ENCODE results near the gene FANCD2.
"Not testable (repeated sequence)": the region's sequence is repeated elsewhere in the genome, so short reads cannot be mapped to it uniquely, and the experiment has no call there.

FANCD2 gene

GRCh38 chr3:10090179-10090578 is 63.9 kb downstream of the FANCD2 start:
- TF ChIP-seq JUND (IDR thresholded peaks at IDR 0.05; ENCODE audit: low read depth): no peak
- no peak for DNase-seq (ENCODE audit: low read depth in 1 of 2, low spot score in 1 of 2)
- in situ Hi-C loops (cut with HindIII; ENCODE audit: low pct_unique_long_range_greater_than_20kb, low sequenced_read_pairs): no loop called here

- in situ Hi-C loops (cut with HindIII; ENCODE audit: low pct_unique_long_range_greater_than_20kb, low sequenced_read_pairs): not testable (repeated sequence)
These were observed 64.5 kb downstream of the FANCD2 start for GRCh38 chr3:10090774-10091173.

GRCh38 chr3:10091387-10091786 is 65.2 kb downstream of the FANCD2 start:
- DNase-seq (ENCODE audit: low read depth in 1 of 2, low spot score in 1 of 2); in situ Hi-C loops (cut with HindIII; ENCODE audit: low pct_unique_long_range_greater_than_20kb, low sequenced_read_pairs): not testable (repeated sequence)

More at GRCh38 chr3:10090774-10091173, 64.5 kb downstream of the FANCD2 start:
- not testable (repeated sequence) for DNase-seq (ENCODE audit: low read depth in 1 of 2, low spot score in 1 of 2)

GRCh38 chr3:10093678-10094077 is 67.4 kb downstream of the FANCD2 start:
- no peak for DNase-seq (ENCODE audit: low read depth in 1 of 2, low spot score in 1 of 2)
- in situ Hi-C loops (cut with HindIII; ENCODE audit: low pct_unique_long_range_greater_than_20kb, low sequenced_read_pairs): no loop called here

GRCh38 chr3:10099041-10099440 is 72.8 kb downstream of the FANCD2 start:
- no peak for DNase-seq (ENCODE audit: low read depth in 1 of 2, low spot score in 1 of 2)
- in situ Hi-C loops (cut with HindIII; ENCODE audit: low pct_unique_long_range_greater_than_20kb, low sequenced_read_pairs): no loop called here
- TF ChIP-seq JUND (IDR thresholded peaks at IDR 0.05; ENCODE audit: low read depth): no peak

More at GRCh38 chr3:10093678-10094077, 67.4 kb downstream of the FANCD2 start:
- TF ChIP-seq JUND (IDR thresholded peaks at IDR 0.05; ENCODE audit: low read depth): no peak

GRCh38 chr3:10106919-10107318 is 80.7 kb downstream of the FANCD2 start:
- TF ChIP-seq JUND (IDR thresholded peaks at IDR 0.05; ENCODE audit: low read depth): no peak
- no peak for DNase-seq (ENCODE audit: low read depth in 1 of 2, low spot score in 1 of 2)
- in situ Hi-C loops (cut with HindIII; ENCODE audit: low pct_unique_long_range_greater_than_20kb, low sequenced_read_pairs): no loop called here

GRCh38 chr3:10108091-10108490 is 81.9 kb downstream of the FANCD2 start, which contains the start of gene FANCD2OS:
FANCD2OS (minus strand) TSS chr3:10108255; CDS start chr3:10104774, 3,481 bp downstream.
- TF ChIP-seq JUND (IDR thresholded peaks at IDR 0.05; ENCODE audit: low read depth): no peak
- DNase-seq (ENCODE audit: low read depth in 1 of 2, low spot score in 1 of 2): no peak
- in situ Hi-C loops (cut with HindIII; ENCODE audit: low pct_unique_long_range_greater_than_20kb, low sequenced_read_pairs): no loop called here

- in situ Hi-C loops (cut with HindIII; ENCODE audit: low pct_unique_long_range_greater_than_20kb, low sequenced_read_pairs): no loop called here
- peak; percentile 95 to 98 for DNase-seq (ENCODE audit: low read depth in 1 of 2, low spot score in 1 of 2)
- TF ChIP-seq JUND (IDR thresholded peaks at IDR 0.05; ENCODE audit: low read depth): no peak
These were observed 89.3 kb downstream of the FANCD2 start, which contains the start of gene BRK1 for GRCh38 chr3:10115326-10116137. BRK1 (plus strand) TSS chr3:10115675; CDS start chr3:10115702, 27 bp downstream.

GRCh38 chr3:10116138-10116460 is 89.9 kb downstream of the FANCD2 start:
- DNase-seq (ENCODE audit: low read depth in 1 of 2, low spot score in 1 of 2): no peak
- in situ Hi-C loops (cut with HindIII; ENCODE audit: low pct_unique_long_range_greater_than_20kb, low sequenced_read_pairs): no loop called here
- TF ChIP-seq JUND (IDR thresholded peaks at IDR 0.05; ENCODE audit: low read depth): no peak

- no peak for DNase-seq (ENCODE audit: low read depth in 1 of 2, low spot score in 1 of 2)
- in situ Hi-C loops (cut with HindIII; ENCODE audit: low pct_unique_long_range_greater_than_20kb, low sequenced_read_pairs): no loop called here
- TF ChIP-seq JUND (IDR thresholded peaks at IDR 0.05; ENCODE audit: low read depth): no peak
These were observed 90.7 kb downstream of the FANCD2 start for GRCh38 chr3:10116928-10117327.

- DNase-seq (ENCODE audit: low read depth in 1 of 2, low spot score in 1 of 2): no peak
- TF ChIP-seq JUND (IDR thresholded peaks at IDR 0.05; ENCODE audit: low read depth): no peak
- in situ Hi-C loops (cut with HindIII; ENCODE audit: low pct_unique_long_range_greater_than_20kb, low sequenced_read_pairs): no loop called here
These were observed 93.1 kb downstream of the FANCD2 start for GRCh38 chr3:10119376-10119775.

GRCh38 chr3:10121064-10121463 is 94.8 kb downstream of the FANCD2 start:
- in situ Hi-C loops (cut with HindIII; ENCODE audit: low pct_unique_long_range_greater_than_20kb, low sequenced_read_pairs): no loop called here
- no peak for TF ChIP-seq JUND (IDR thresholded peaks at IDR 0.05; ENCODE audit: low read depth)
- no peak for DNase-seq (ENCODE audit: low read depth in 1 of 2, low spot score in 1 of 2)

- DNase-seq (ENCODE audit: low read depth in 1 of 2, low spot score in 1 of 2): no peak
- no peak for TF ChIP-seq JUND (IDR thresholded peaks at IDR 0.05; ENCODE audit: low read depth)
- in situ Hi-C loops (cut with HindIII; ENCODE audit: low pct_unique_long_range_greater_than_20kb, low sequenced_read_pairs): no loop called here
These were observed 96.5 kb downstream of the FANCD2 start for GRCh38 chr3:10122724-10123123.

GRCh38 chr3:10135872-10136271 is 109.6 kb downstream of the FANCD2 start:
- DNase-seq (ENCODE audit: low read depth in 1 of 2, low spot score in 1 of 2); in situ Hi-C loops (cut with HindIII; ENCODE audit: low pct_unique_long_range_greater_than_20kb, low sequenced_read_pairs): not testable (repeated sequence)

Measured in T47D (cell line).